ENCODE measurements around the gene PSMD4.

Gene PSMD4

DNA sequence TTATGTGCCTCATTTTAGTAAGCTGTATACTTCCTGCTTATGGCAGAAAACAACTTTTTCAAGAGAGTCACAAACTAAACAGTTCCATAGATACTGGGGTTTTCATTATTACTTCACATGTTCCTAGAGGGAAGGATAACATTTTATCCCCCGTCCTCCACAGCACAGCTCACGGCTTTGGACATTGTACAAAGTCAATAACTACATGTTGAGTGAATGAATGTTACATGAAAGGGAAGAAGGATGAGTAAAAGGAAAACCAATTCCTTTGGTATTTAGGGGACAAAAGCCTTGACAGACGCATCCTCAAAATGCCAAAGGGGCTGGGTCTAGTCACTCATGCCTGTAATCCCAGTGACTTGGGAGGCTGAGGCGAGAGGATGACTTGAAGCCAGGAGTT lies 57.9 kb downstream of the PSMD4 start:
- H3K4me1 ChIP-seq (ENCODE audit: insufficient read depth, insufficient read length), result peaks cover 20% of the 10 kb centered on the region
- peaks cover 76% of the 10 kb centered on the region for H3K36me3 ChIP-seq (ENCODE audit: insufficient read depth, insufficient read length, low read length)
- no peaks in the 10 kb centered on the region for H3K27me3 ChIP-seq (ENCODE audit: insufficient read depth, insufficient read length)
- no peak for DNase-seq (ENCODE audit: low read depth, low spot score)
- TF ChIP-seq YY1 (IDR thresholded peaks at IDR 0.05; ENCODE audit: insufficient read depth, insufficient read length) (no peak), SUZ12 (IDR thresholded peaks at IDR 0.05; ENCODE audit: extremely low read depth, insufficient read depth, insufficient read length) (no peak), ZNF274 (IDR thresholded peaks at IDR 0.05; ENCODE audit: low read depth, low read length) (no peak)
- no peak overlapping the region for H3K9ac ChIP-seq (ENCODE audit: insufficient read length, low read depth)
- H3K4me3 ChIP-seq (ENCODE audit: insufficient read length, low read depth), result no peak overlapping the region
- no peaks in the 10 kb centered on the region for H3K9me3 ChIP-seq (ENCODE audit: insufficient read depth, low read length)

DNA sequence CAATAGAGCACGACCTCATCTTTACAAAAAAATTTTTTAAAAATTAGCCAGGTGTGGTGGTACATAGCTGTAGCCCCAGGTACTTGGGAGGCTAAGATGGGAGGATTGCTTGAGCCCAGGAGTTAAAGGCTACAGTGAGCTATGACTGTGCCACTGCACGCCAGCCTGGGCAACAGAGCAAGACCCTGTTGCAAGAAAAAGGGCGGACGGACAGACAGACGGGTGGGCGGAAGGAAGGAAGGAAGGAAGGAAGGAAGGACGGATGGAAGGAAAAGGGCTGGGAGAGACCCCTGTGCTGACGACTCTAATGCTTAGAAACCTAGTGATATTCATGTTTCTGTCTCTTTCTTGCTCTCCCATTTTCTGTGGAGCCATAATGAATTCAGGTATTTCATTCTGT lies 58.3 kb downstream of the PSMD4 start:
- Histone ChIP-seq H3K4me1 (ENCODE audit: insufficient read depth, insufficient read length) (peaks cover 20% of the 10 kb centered on the region), H3K4me3 (ENCODE audit: insufficient read length, low read depth) (no peak overlapping the region), H3K36me3 (ENCODE audit: insufficient read depth, insufficient read length, low read length) (peaks cover 75% of the 10 kb centered on the region), H3K9me3 (ENCODE audit: insufficient read depth, low read length) (no peaks in the 10 kb centered on the region), H3K9ac (ENCODE audit: insufficient read length, low read depth) (no peak overlapping the region), H3K27me3 (ENCODE audit: insufficient read depth, insufficient read length) (no peaks in the 10 kb centered on the region)
- TF ChIP-seq ZNF274 (IDR thresholded peaks at IDR 0.05; ENCODE audit: low read depth, low read length) (no peak), SUZ12 (IDR thresholded peaks at IDR 0.05; ENCODE audit: extremely low read depth, insufficient read depth, insufficient read length) (no peak), YY1 (IDR thresholded peaks at IDR 0.05; ENCODE audit: insufficient read depth, insufficient read length) (no peak)
- no peak for DNase-seq (ENCODE audit: low read depth, low spot score)

- Histone ChIP-seq H3K36me3 (ENCODE audit: insufficient read depth, insufficient read length, low read length) (peaks cover 70% of the 10 kb centered on the region), H3K4me3 (ENCODE audit: insufficient read length, low read depth) (no peak overlapping the region), H3K27me3 (ENCODE audit: insufficient read depth, insufficient read length) (no peaks in the 10 kb centered on the region), H3K4me1 (ENCODE audit: insufficient read depth, insufficient read length) (peaks cover 16% of the 10 kb centered on the region), H3K9ac (ENCODE audit: insufficient read length, low read depth) (no peak overlapping the region), H3K9me3 (ENCODE audit: insufficient read depth, low read length) (no peaks in the 10 kb centered on the region)
- DNase-seq (ENCODE audit: low read depth, low spot score), result no peak
- no peak for TF ChIP-seq ZNF274 (IDR thresholded peaks at IDR 0.05; ENCODE audit: low read depth, low read length)
- TF ChIP-seq YY1 (IDR thresholded peaks at IDR 0.05; ENCODE audit: insufficient read depth, insufficient read length), result no peak
- TF ChIP-seq SUZ12 (IDR thresholded peaks at IDR 0.05; ENCODE audit: extremely low read depth, insufficient read depth, insufficient read length), result no peak
Measured at GRCh38 chr1:151313501-151313900, 59.0 kb downstream of the PSMD4 start.

- H3K36me3 ChIP-seq (ENCODE audit: insufficient read depth, insufficient read length, low read length), result peaks cover 70% of the 10 kb centered on the region
- peaks cover 16% of the 10 kb centered on the region for H3K4me1 ChIP-seq (ENCODE audit: insufficient read depth, insufficient read length)
- no peaks in the 10 kb centered on the region for H3K9me3 ChIP-seq (ENCODE audit: insufficient read depth, low read length)
- DNase-seq (ENCODE audit: low read depth, low spot score), result no peak
- no peaks in the 10 kb centered on the region for H3K27me3 ChIP-seq (ENCODE audit: insufficient read depth, insufficient read length)
- TF ChIP-seq YY1 (IDR thresholded peaks at IDR 0.05; ENCODE audit: insufficient read depth, insufficient read length), result no peak
- TF ChIP-seq ZNF274 (IDR thresholded peaks at IDR 0.05; ENCODE audit: low read depth, low read length), result no peak
- no peak for TF ChIP-seq SUZ12 (IDR thresholded peaks at IDR 0.05; ENCODE audit: extremely low read depth, insufficient read depth, insufficient read length)
- H3K4me3 ChIP-seq (ENCODE audit: insufficient read length, low read depth), result no peak overlapping the region
- no peak overlapping the region for H3K9ac ChIP-seq (ENCODE audit: insufficient read length, low read depth)
Measured at GRCh38 chr1:151314137-151314875, 59.8 kb downstream of the PSMD4 start.

DNA sequence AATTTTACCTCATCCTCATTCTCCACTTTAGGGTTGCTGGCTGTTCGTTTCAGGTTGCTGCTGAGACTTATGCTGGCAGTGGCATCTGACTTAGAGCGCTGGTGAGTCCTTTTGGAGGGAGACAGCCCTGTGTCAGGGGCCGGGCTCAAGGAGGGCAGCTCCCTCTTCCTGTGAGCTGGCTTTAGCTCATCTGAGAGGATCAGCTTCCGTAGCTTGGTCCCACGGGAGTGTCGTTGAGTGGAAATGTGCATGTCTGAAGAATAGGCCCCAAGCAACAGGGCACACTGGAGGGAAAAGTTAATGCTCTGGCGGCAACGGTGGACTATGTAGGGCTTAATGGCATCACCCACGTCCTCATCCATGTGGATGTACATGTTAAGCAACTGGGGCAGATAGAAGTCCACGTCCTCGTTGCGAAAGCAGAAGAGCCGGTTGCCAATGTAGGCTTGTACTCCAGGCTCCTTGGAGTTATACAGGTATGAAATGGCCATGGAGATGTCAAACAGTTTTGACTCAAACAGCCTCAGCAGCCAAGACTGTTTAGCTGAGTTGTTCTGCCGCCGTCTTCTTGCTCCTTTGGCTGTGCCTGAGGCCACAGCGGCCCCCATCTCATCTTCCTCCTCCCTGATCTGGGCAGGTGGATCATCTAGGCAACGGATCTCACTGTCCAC lies 61.2 kb downstream of the PSMD4 start:
- Histone ChIP-seq H3K4me3 (ENCODE audit: insufficient read length, low read depth) (no peak overlapping the region), H3K9me3 (ENCODE audit: insufficient read depth, low read length) (no peaks in the 10 kb centered on the region), H3K36me3 (ENCODE audit: insufficient read depth, insufficient read length, low read length) (peaks cover 78% of the 10 kb centered on the region), H3K9ac (ENCODE audit: insufficient read length, low read depth) (no peak overlapping the region), H3K4me1 (ENCODE audit: insufficient read depth, insufficient read length) (peaks cover 13% of the 10 kb centered on the region), H3K27me3 (ENCODE audit: insufficient read depth, insufficient read length) (no peaks in the 10 kb centered on the region)
- DNase-seq (ENCODE audit: low read depth, low spot score), result no peak
- TF ChIP-seq SUZ12 (IDR thresholded peaks at IDR 0.05; ENCODE audit: extremely low read depth, insufficient read depth, insufficient read length), result no peak
- no peak for TF ChIP-seq ZNF274 (IDR thresholded peaks at IDR 0.05; ENCODE audit: low read depth, low read length)
- TF ChIP-seq YY1 (IDR thresholded peaks at IDR 0.05; ENCODE audit: insufficient read depth, insufficient read length), result no peak

Data from NT2/D1 (cell line).